Endothelial cell of umbilical vein (primary cell): ENCODE results near the gene CRAT.

ENCODE experiments used
- CTCF ChIP-seq, 2 donors: IDR thresholded peaks; 1 replicate in 1 of 2; 2 replicates in 1 of 2; pipeline ENCODE4 v1.5.1; 2011; ENCODE audit warnings: low read length in 2 of 2, mild to moderate bottlenecking in 2 of 2, moderate library complexity in 2 of 2, control low read depth in 1 of 2, inconsistent platforms in 1 of 2, low read depth in 1 of 2; ENCODE audit not compliant: insufficient read depth in 1 of 2; ENCODE audit errors: extremely low read depth in 1 of 2
- EZH2 ChIP-seq: IDR thresholded peaks from 2 replicates; pipeline ENCODE4 v1.6.1; 2012; ENCODE audit warnings: borderline replicate concordance, low read depth, mild to moderate bottlenecking, moderate library complexity, low read length, inconsistent platforms; ENCODE audit not compliant: severe bottlenecking
- FOS ChIP-seq: IDR thresholded peaks from 2 replicates; pipeline ENCODE4 v1.6.1; 2011; ENCODE audit warnings: mild to moderate bottlenecking, low read length, moderate library complexity, borderline replicate concordance; ENCODE audit not compliant: insufficient read depth
- GATA2 ChIP-seq: IDR thresholded peaks from 2 replicates; pipeline ENCODE4 v1.7.0; 2011; ENCODE audit warnings: low read depth, mild to moderate bottlenecking, moderate library complexity, mixed read lengths, low read length; ENCODE audit not compliant: insufficient read length, insufficient read depth
- JUN ChIP-seq: IDR thresholded peaks from 2 replicates; pipeline ENCODE4 v1.6.1; 2011; ENCODE audit warnings: borderline replicate concordance, low read depth; ENCODE audit not compliant: insufficient read length, insufficient read depth
- MAX ChIP-seq: IDR thresholded peaks from 2 replicates; pipeline ENCODE4 v1.6.1; 2011; ENCODE audit not compliant: insufficient read depth, insufficient read length
- MYC ChIP-seq: IDR thresholded peaks from one replicate; pipeline ENCODE4 v1.6.1; 2011; ENCODE audit warnings: mild to moderate bottlenecking, low read depth, low read length
- POLR2A ChIP-seq: IDR thresholded peaks from 2 replicates; pipeline ENCODE4 v1.6.1; 2012; ENCODE audit warnings: low read depth, mild to moderate bottlenecking, control low read depth, low read length
- POLR2AphosphoS5 ChIP-seq: IDR thresholded peaks from 2 replicates; pipeline ENCODE4 v1.6.1; 2012; ENCODE audit warnings: low read depth, mild to moderate bottlenecking, control low read depth, low read length, moderate library complexity; ENCODE audit not compliant: insufficient read depth

DNA sequence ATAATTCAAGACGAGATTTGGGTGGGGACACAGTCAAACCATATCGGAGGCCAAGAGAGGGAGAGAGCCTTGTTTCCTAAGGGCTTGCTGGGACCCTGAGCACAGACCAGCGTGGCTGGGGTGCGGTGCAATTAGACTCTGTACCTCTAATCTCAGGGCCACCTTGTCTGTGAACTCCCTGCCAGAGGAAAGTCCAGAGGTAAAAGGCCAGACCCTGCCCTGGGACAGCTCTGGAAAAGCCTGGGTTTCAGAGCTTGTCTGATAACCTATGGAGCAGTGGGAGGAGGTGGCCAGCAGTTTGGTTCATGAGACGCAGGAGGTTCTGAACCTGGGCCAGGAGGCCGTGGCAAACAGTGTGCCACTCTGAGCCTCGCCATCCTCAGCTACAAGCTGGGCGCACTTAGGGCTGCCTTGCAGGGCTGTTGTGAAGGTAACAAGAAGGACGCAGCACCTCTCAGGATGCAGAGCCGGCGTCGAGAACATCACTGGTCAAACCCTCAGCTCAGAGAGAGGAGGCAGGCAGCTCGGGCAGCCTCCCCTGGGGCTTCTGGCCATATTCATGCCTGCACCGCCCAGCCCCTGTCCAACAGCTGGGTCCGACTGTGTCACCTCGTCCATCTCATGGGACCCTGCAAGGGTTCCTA is 34.5 kb downstream of the CRAT start:
- no peak for TF ChIP-seq CTCF (IDR thresholded peaks at IDR 0.05; ENCODE audit: extremely low read depth in 1 of 2, insufficient read depth in 1 of 2, low read depth in 1 of 2, low read length in 2 of 2)
- no peak for TF ChIP-seq POLR2AphosphoS5
- TF ChIP-seq EZH2, result no peak
- no peak for TF ChIP-seq POLR2A
- no peak for TF ChIP-seq MAX
- no peak for TF ChIP-seq MYC
- TF ChIP-seq JUN, result no peak
- TF ChIP-seq GATA2, result no peak
- no peak for TF ChIP-seq FOS
